Kidney tubule cell (primary cell): ENCODE measurements around the gene SIPA1.
"Not testable (repeated sequence)": the region's sequence is repeated elsewhere in the genome, so short reads cannot be mapped to it uniquely, and the experiment has no call there.

ENCODE experiments used
- DNase-seq: peaks from one replicate; pipeline ENCODE4 v3.0.0-alpha.2; 2018; ENCODE audit warnings: low spot score

Gene SIPA1

GRCh38 chr11:65645710-65646109, 7.8 kb downstream of the SIPA1 start:
- DNase-seq = peak; percentile 52

- DNase-seq = no peak
Observed at GRCh38 chr11:65646288-65646957, 8.5 kb downstream of the SIPA1 start.

- peak; percentile 38 for DNase-seq
Observed at GRCh38 chr11:65646958-65647701, 9.2 kb downstream of the SIPA1 start.

- no peak for DNase-seq
Observed at GRCh38 chr11:65648997-65649493, 11.1 kb downstream of the SIPA1 start.

- no peak for DNase-seq
Observed at GRCh38 chr11:65649656-65650546, 12.0 kb downstream of the SIPA1 start.

GRCh38 chr11:65650547-65651338, 12.8 kb downstream of the SIPA1 start:
- DNase-seq = no peak

GRCh38 chr11:65651339-65651588, 13.4 kb downstream of the SIPA1 start:
- DNase-seq = no peak

GRCh38 chr11:65651589-65652510, 13.9 kb downstream of the SIPA1 start:
- DNase-seq = peak; percentile 35

GRCh38 chr11:65652511-65653228, 14.8 kb downstream of the SIPA1 start:
- peak; percentile 94 for DNase-seq

- DNase-seq = no peak
Observed at GRCh38 chr11:65653229-65654225, 15.6 kb downstream of the SIPA1 start.

- DNase-seq = no peak
Observed at GRCh38 chr11:65654375-65655349, 16.8 kb downstream of the SIPA1 start.

- no peak for DNase-seq
Observed at GRCh38 chr11:65655570-65656332, 17.9 kb downstream of the SIPA1 start.

- DNase-seq = no peak
Observed at GRCh38 chr11:65657426-65657825, 19.5 kb downstream of the SIPA1 start.

GRCh38 chr11:65658174-65659021, 20.5 kb downstream of the SIPA1 start:
- DNase-seq = no peak

GRCh38 chr11:65660038-65660437, 22.1 kb downstream of the SIPA1 start:
- DNase-seq = no peak

- not testable (repeated sequence) for DNase-seq
Observed at GRCh38 chr11:65660908-65661307, 23.0 kb downstream of the SIPA1 start.
